CD8-positive, alpha-beta memory T cell (primary cell): ENCODE measurements around the gene SLC17A6. TPM values are rescaled to one million over a fixed set of nuclear protein-coding genes. Genes with fewer than 3 reads are reported as not detected.

Experiments used
- CTCF ChIA-PET: fragments of 350-600 bp; sonication (Branson Sonifier 250); formaldehyde crosslinking; loops from one replicate; lab custom pipeline; 2021; ENCODE audit warnings: antibody characterized with exemption; lab: Charles Lee
- POLR2A ChIA-PET: fragments of 350-600 bp; sonication (Branson Sonifier 250); formaldehyde crosslinking; loops from one replicate; lab custom pipeline; 2021; ENCODE audit warnings: antibody characterized with exemption; lab: Charles Lee
- DNase-seq, 5 donors: peaks; one replicate each; pipeline versions ENCODE4 v3.0.0 to v3.0.0-alpha.2; 2020 to 2022; ENCODE audit warnings: mixed read lengths in 1 of 5
- H3K27ac ChIP-seq: one replicate; pipeline ENCODE4 v1.7.0; 2013; ENCODE audit warnings: low read depth, mild to moderate bottlenecking, low read length, moderate library complexity
- H3K27me3 ChIP-seq: 2 replicates; pipeline ENCODE4 v1.7.0; 2013; ENCODE audit warnings: low read length, mild to moderate bottlenecking; ENCODE audit not compliant: insufficient read depth, poor library complexity, severe bottlenecking
- H3K36me3 ChIP-seq: 2 replicates; pipeline ENCODE4 v1.7.0; 2013; ENCODE audit warnings: mild to moderate bottlenecking, low read length, moderate library complexity; ENCODE audit not compliant: insufficient read depth
- H3K4me1 ChIP-seq: 2 replicates; pipeline ENCODE4 v1.7.0; 2013; ENCODE audit warnings: mild to moderate bottlenecking, low read length, moderate library complexity; ENCODE audit not compliant: insufficient read depth
- H3K4me3 ChIP-seq: 2 replicates; pipeline ENCODE4 v1.7.0; 2013; ENCODE audit warnings: mild to moderate bottlenecking, low read length
- H3K9me3 ChIP-seq: 2 replicates; pipeline ENCODE4 v1.7.0; 2013; ENCODE audit warnings: mild to moderate bottlenecking, low read length
- H3K27ac Mint-ChIP-seq, 8 donors: one replicate each; pipeline ENCODE4 v1.8.0; 2020 to 2021; ENCODE audit warnings: mixed read lengths in 8 of 8, mild to moderate bottlenecking in 6 of 8, inconsistent platforms in 3 of 8, moderate library complexity in 3 of 8
- H3K27me3 Mint-ChIP-seq, 2 donors: one replicate each; pipeline ENCODE4 v1.8.0; 2020 to 2021; ENCODE audit warnings: mixed read lengths in 2 of 2, mild to moderate bottlenecking in 1 of 2, moderate library complexity in 1 of 2
- H3K36me3 Mint-ChIP-seq, 3 donors: one replicate each; pipeline ENCODE4 v1.8.0; 2020 to 2021; ENCODE audit warnings: mixed read lengths in 3 of 3, inconsistent platforms in 1 of 3, mild to moderate bottlenecking in 1 of 3
- H3K4me1 Mint-ChIP-seq, 3 donors: one replicate each; pipeline ENCODE4 v1.8.0; 2020 to 2021; ENCODE audit warnings: mixed read lengths in 3 of 3, inconsistent platforms in 1 of 3, mild to moderate bottlenecking in 1 of 3
- H3K4me3 Mint-ChIP-seq, 7 donors: one replicate each; pipeline ENCODE4 v1.8.0; 2020 to 2021; ENCODE audit warnings: mixed read lengths in 7 of 7, mild to moderate bottlenecking in 6 of 7, moderate library complexity in 4 of 7, inconsistent platforms in 2 of 7
- H3K9me3 Mint-ChIP-seq, 5 donors: one replicate each; pipeline ENCODE4 v1.8.0; 2020 to 2022; ENCODE audit warnings: mixed read lengths in 5 of 5, mild to moderate bottlenecking in 3 of 5, moderate library complexity in 2 of 5, inconsistent platforms in 1 of 5
- polyA plus RNA-seq: library from polyadenylated mRNA; unstranded; fragments of 300-500 nt; fragmentation: Illumina TruSeq; gene quantifications from one replicate; pipeline ENCODE4 v1.2.3, GENCODE V29; 2021
- total RNA-seq, 2 experiments: library from RNA; stranded (reverse); gene quantifications; one replicate each; pipeline ENCODE4 v1.2.3, GENCODE V29; 2021

SLC17A6 gene
- total RNA-seq (not detected), polyA plus RNA-seq (not detected)

DNA sequence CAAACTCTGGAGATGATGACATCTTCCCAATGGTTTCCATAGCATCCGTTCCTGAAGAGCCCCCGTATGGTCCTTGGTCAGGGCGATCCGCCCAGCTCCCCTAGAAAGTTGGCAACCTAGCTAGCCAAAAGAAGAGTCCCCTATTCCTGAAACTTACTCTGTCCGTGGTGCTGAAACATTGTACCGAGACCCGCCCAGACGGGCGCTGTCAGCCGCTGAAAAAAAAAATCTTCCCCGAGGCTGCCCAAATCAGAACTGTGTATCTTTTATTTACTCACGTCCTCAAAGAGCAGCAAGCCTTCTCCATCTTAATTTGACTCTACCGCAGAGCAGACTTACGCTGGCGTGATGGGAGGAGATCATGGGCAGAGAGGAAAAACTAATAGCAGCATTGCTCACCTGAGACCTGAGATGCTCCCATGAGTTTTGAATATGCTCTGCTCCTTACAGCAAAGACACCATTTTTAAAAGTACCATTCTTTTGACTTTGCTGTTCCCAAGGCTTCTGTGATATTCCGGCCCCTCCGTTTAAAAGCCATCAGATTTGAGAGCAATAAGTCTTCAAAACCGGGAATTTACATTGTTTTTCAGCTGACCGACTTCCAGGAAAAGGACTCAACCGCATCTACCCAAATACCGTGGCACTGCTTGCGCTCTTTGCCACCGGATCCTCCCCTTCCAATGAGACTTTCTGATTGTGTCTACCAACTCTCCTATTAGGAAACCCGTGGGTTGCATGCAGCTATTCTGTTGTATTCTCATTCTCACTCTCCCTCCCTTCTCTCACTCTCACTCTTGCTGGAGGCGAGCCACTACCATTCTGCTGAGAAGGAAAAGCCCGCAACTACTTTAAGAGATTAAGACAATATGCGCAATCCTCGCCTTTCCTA is at the start of gene SLC17A6:
SLC17A6 (plus strand) TSS at position 786 of the 890 bp plus-strand sequence. CDS start 153 bp downstream, outside the sequence.
- DNase-seq, result no peak
- peaks cover 29% of the 10 kb centered on the region for H3K27me3 ChIP-seq
- H3K27ac Mint-ChIP-seq, result no peak within 1 kb of the TSS
- peaks cover 36 to 63% of the 10 kb centered on the region in 2 donors for H3K27me3 Mint-ChIP-seq
- no peaks in the 10 kb centered on the region for H3K36me3 Mint-ChIP-seq
- no peaks in the 10 kb centered on the region for H3K9me3 ChIP-seq
- CTCF ChIA-PET, result no interaction called here
- peaks cover 4 to 12% (median 10%) of the 10 kb centered on the region in 3 donors for H3K4me1 Mint-ChIP-seq
- H3K36me3 ChIP-seq, result no peaks in the 10 kb centered on the region
- no peaks in the 10 kb centered on the region for H3K4me1 ChIP-seq
- no peak within 1 kb of the TSS for H3K4me3 ChIP-seq
- peaks cover 0 to 12% (median 7%) of the 10 kb centered on the region in 5 donors for H3K9me3 Mint-ChIP-seq
- H3K27ac ChIP-seq, result no peak within 1 kb of the TSS
- POLR2A ChIA-PET, result no interaction called here
- H3K4me3 Mint-ChIP-seq, result no peak within 1 kb of the TSS

GRCh38 chr11:22302368-22302767 is 35.8 kb upstream of the SLC17A6 start:
- DNase-seq, result no peak
- peaks cover 4 to 7% of the 10 kb centered on the region in 2 donors for H3K27me3 Mint-ChIP-seq
- H3K4me3 Mint-ChIP-seq, result no peak overlapping the region
- Histone ChIP-seq H3K27me3 (no peaks in the 10 kb centered on the region), H3K27ac (no peak overlapping the region), H3K9me3 (no peaks in the 10 kb centered on the region), H3K36me3 (no peaks in the 10 kb centered on the region), H3K4me1 (no peaks in the 10 kb centered on the region), H3K4me3 (no peak overlapping the region)
- H3K36me3 Mint-ChIP-seq, result no peaks in the 10 kb centered on the region
- H3K4me1 Mint-ChIP-seq, result no peaks in the 10 kb centered on the region
- H3K27ac Mint-ChIP-seq, result no peak overlapping the region
- POLR2A ChIA-PET, result no interaction called here
- no peaks in the 10 kb centered on the region for H3K9me3 Mint-ChIP-seq
- CTCF ChIA-PET, result no interaction called here

- CTCF ChIA-PET, result interaction anchor here (1.1 to 1.2 kb wide), 2 partner anchors 10 to 14 kb away, joined by 3 to 5 read pairs; no protein-coding TSS in a partner anchor
- H3K27ac Mint-ChIP-seq, result no peak overlapping the region
These were observed 33.7 kb upstream of the SLC17A6 start for GRCh38 chr11:22304337-22304961.

DNA sequence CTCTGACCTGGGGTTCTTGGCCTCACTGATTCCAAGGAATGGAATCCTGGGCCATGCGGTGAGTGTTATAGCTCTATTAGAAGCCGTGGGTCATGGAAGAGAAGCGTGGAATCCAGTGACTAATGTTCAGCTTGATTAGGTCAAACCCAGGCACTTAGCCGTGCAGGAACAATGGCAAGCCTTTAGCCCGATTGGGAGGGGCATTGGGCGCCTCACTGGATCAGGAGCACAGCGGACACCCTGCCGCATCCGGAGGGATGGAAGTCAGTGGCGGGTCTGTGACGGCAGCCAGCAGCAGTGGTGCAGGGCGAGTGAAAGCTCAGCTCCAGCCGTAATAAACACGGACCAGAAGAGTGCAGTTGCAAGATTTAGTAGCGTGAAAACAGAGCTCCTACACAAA is 20.5 kb upstream of the SLC17A6 start:
- ChIA-PET CTCF (interaction anchor here (0.9 kb wide), 1 partner anchor 13 kb away, joined by 5 read pairs; no protein-coding TSS in a partner anchor), POLR2A (no interaction called here)
- Mint-ChIP-seq H3K4me3 (no peak overlapping the region), H3K9me3 (no peaks in the 10 kb centered on the region), H3K4me1 (no peaks in the 10 kb centered on the region), H3K36me3 (no peaks in the 10 kb centered on the region), H3K27me3 (peaks cover 0 to 4% of the 10 kb centered on the region in 2 donors), H3K27ac (no peak overlapping the region)
- Histone ChIP-seq H3K4me1 (no peaks in the 10 kb centered on the region), H3K27me3 (no peaks in the 10 kb centered on the region), H3K27ac (no peak overlapping the region), H3K36me3 (no peaks in the 10 kb centered on the region), H3K9me3 (no peaks in the 10 kb centered on the region), H3K4me3 (no peak overlapping the region)
- no peak for DNase-seq

More at GRCh38 chr11:22304337-22304961, 33.7 kb upstream of the SLC17A6 start:
- peak in 1 of 5 donors; percentile 4 for DNase-seq
- Histone ChIP-seq H3K27ac (no peak overlapping the region), H3K9me3 (no peaks in the 10 kb centered on the region), H3K4me1 (no peaks in the 10 kb centered on the region), H3K36me3 (no peaks in the 10 kb centered on the region), H3K27me3 (no peaks in the 10 kb centered on the region), H3K4me3 (no peak overlapping the region)
- H3K4me1 Mint-ChIP-seq, result no peaks in the 10 kb centered on the region
- peaks cover 4 to 7% of the 10 kb centered on the region in 2 donors for H3K27me3 Mint-ChIP-seq
- H3K36me3 Mint-ChIP-seq, result no peaks in the 10 kb centered on the region
- no peaks in the 10 kb centered on the region for H3K9me3 Mint-ChIP-seq
- H3K4me3 Mint-ChIP-seq, result no peak overlapping the region
- POLR2A ChIA-PET, result no interaction called here

DNA sequence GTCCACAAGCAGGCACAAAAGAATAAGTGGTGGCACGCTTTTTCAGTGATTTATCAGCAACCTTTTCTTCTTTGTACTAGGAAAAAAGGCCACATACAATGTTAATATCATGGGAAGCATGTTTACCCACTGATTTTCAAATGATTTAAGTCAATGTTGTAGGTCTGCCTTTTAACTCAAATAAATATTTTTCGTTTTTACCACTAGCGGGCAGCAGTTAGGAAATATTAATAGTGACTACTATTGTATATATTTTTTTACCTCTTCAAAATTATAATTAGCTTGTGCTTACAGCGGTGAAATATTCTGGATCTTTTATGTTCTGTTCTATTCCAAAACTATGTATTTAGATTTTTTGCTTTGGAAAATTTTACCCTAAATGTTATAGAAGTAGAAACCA is 6.4 kb upstream of the SLC17A6 start:
- CTCF ChIA-PET, result no interaction called here
- no peaks in the 10 kb centered on the region for H3K27me3 ChIP-seq
- no peaks in the 10 kb centered on the region for H3K4me1 ChIP-seq
- H3K4me3 Mint-ChIP-seq, result no peak overlapping the region
- POLR2A ChIA-PET, result no interaction called here
- no peak overlapping the region for H3K4me3 ChIP-seq
- H3K9me3 ChIP-seq, result no peaks in the 10 kb centered on the region
- H3K27me3 Mint-ChIP-seq, result peaks cover 2 to 11% of the 10 kb centered on the region in 2 donors
- no peak for DNase-seq
- H3K36me3 Mint-ChIP-seq, result no peaks in the 10 kb centered on the region
- no peak overlapping the region for H3K27ac Mint-ChIP-seq
- H3K27ac ChIP-seq, result no peak overlapping the region
- H3K9me3 Mint-ChIP-seq, result no peaks in the 10 kb centered on the region
- H3K36me3 ChIP-seq, result no peaks in the 10 kb centered on the region
- no peaks in the 10 kb centered on the region for H3K4me1 Mint-ChIP-seq

DNA sequence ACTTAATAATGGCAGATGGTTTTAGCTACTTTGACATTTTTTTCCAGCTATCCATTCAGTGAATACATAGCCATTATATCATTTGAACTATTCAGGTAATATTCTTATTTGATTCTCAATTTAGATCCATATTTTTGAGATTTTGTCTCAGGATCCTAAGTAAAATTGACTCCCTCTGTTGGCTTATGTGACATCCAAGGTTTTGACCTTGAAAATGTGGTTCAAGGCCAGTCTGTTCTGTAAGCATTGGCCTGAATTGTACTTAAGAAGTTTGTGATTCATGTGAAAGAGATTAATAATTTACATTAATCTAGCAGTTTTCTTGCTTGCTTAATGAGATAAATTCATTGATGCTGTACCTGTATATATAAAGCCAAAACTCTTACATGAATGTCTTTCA is 1.6 kb upstream of the SLC17A6 start:
- Mint-ChIP-seq H3K9me3 (peaks cover 0 to 9% (median 6%) of the 10 kb centered on the region in 5 donors), H3K27ac (no peak overlapping the region), H3K4me1 (peaks cover 2 to 10% (median 8%) of the 10 kb centered on the region in 3 donors), H3K27me3 (peaks cover 27 to 50% of the 10 kb centered on the region in 2 donors), H3K36me3 (no peaks in the 10 kb centered on the region), H3K4me3 (no peak overlapping the region)
- DNase-seq, result no peak
- CTCF ChIA-PET, result interaction anchor here (1.5 kb wide), 1 partner anchor 451 kb away, joined by 7 read pairs; no protein-coding TSS in a partner anchor
- Histone ChIP-seq H3K4me3 (no peak overlapping the region), H3K36me3 (no peaks in the 10 kb centered on the region), H3K27me3 (peaks cover 22% of the 10 kb centered on the region), H3K9me3 (no peaks in the 10 kb centered on the region), H3K4me1 (no peaks in the 10 kb centered on the region), H3K27ac (no peak overlapping the region)
- POLR2A ChIA-PET, result no interaction called here

DNA sequence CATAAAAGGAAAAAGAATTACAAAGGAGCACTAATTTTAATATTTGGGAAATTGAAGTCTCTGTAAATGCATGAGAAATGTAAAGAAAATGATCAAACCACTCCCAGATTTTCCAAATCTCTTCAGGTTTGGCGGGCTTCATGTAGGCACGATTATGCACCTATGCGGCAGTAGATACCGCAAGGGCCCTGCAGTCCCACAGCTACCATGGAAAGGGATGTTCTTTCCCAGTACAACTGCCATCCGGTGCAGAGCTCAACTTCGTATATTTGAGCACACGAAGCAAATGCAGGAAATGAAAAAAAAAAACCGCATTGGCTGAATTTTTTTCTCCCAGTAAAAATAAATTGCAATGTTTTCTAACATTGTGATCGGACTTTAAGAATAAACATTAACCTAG is 1.4 kb downstream of the SLC17A6 start:
- POLR2A ChIA-PET, result no interaction called here
- CTCF ChIA-PET, result no interaction called here
- no peak overlapping the region for H3K27ac ChIP-seq
- no peaks in the 10 kb centered on the region for H3K4me1 ChIP-seq
- Mint-ChIP-seq H3K4me3 (no peak overlapping the region), H3K9me3 (peaks cover 0 to 15% (median 9%) of the 10 kb centered on the region in 5 donors), H3K27ac (no peak overlapping the region), H3K4me1 (peaks cover 4 to 21% (median 10%) of the 10 kb centered on the region in 3 donors), H3K27me3 (peaks cover 43 to 80% of the 10 kb centered on the region in 2 donors), H3K36me3 (no peaks in the 10 kb centered on the region)
- no peaks in the 10 kb centered on the region for H3K36me3 ChIP-seq
- no peak for DNase-seq
- H3K4me3 ChIP-seq, result no peak overlapping the region
- no peaks in the 10 kb centered on the region for H3K9me3 ChIP-seq
- H3K27me3 ChIP-seq, result peaks cover 36% of the 10 kb centered on the region

DNA sequence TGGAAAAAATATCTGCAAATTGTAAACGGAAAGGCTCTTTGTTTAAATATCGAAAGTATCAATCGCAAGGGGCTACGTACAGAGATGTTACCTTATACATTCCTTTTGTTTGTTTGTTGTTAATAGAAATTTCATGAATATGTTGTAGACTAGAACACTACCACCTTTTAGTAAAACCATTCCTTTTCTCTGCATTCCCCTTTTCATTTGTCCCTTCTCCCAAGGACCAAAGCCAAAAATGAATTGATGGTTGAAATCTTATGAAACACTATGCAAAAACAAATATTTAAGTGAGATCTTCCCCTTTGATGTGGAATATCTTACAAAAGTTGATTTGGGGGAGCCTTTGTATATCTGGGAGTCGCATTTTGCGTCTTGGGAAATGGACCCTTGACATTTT is 2.1 kb downstream of the SLC17A6 start:
- H3K9me3 ChIP-seq, result no peaks in the 10 kb centered on the region
- POLR2A ChIA-PET, result no interaction called here
- H3K36me3 Mint-ChIP-seq, result no peaks in the 10 kb centered on the region
- peaks cover 4 to 21% (median 10%) of the 10 kb centered on the region in 3 donors for H3K4me1 Mint-ChIP-seq
- H3K27me3 Mint-ChIP-seq, result peaks cover 44 to 85% of the 10 kb centered on the region in 2 donors
- peaks cover 0 to 15% (median 9%) of the 10 kb centered on the region in 5 donors for H3K9me3 Mint-ChIP-seq
- no peak overlapping the region for H3K27ac Mint-ChIP-seq
- no peak overlapping the region for H3K4me3 Mint-ChIP-seq
- H3K27ac ChIP-seq, result no peak overlapping the region
- no peaks in the 10 kb centered on the region for H3K4me1 ChIP-seq
- H3K27me3 ChIP-seq, result peaks cover 36% of the 10 kb centered on the region
- DNase-seq, result no peak
- no peaks in the 10 kb centered on the region for H3K36me3 ChIP-seq
- CTCF ChIA-PET, result no interaction called here
- no peak overlapping the region for H3K4me3 ChIP-seq
